Kasumi-1 (cell line): ENCODE data around the gene PRDX5.

ENCODE experiments used
- DNase-seq, 2 experiments: peaks; one replicate each; lab custom pipeline; 2025; lab: John Stamatoyannopoulos, UW

PRDX5 gene

GRCh38 chr11:64347193-64347867, 29.4 kb downstream of the PRDX5 start:
- DNase-seq: no peak

GRCh38 chr11:64348383-64349024, 30.6 kb downstream of the PRDX5 start:
- no peak for DNase-seq

DNA sequence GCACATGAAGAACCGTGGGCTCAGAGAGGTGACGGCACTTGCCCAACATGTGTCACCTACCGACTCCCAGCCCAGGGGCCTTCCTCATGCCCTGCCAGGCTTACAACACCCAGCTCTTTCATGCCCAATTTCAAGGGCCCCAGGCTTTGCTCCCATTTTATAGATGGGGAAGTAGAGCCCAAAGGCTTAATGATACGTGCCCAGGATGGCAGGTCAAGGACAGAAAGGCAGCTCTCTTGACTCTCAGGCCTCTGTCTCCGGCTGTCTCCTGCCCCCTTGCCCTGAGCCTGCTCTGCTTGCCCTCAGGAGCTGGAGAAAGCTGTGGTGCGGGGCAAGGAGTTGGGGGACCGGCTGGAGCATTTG, 31.1 kb downstream of the PRDX5 start:
- DNase-seq: no peak

- no peak for DNase-seq
These were observed 31.5 kb downstream of the PRDX5 start for GRCh38 chr11:64349404-64349803.

DNA sequence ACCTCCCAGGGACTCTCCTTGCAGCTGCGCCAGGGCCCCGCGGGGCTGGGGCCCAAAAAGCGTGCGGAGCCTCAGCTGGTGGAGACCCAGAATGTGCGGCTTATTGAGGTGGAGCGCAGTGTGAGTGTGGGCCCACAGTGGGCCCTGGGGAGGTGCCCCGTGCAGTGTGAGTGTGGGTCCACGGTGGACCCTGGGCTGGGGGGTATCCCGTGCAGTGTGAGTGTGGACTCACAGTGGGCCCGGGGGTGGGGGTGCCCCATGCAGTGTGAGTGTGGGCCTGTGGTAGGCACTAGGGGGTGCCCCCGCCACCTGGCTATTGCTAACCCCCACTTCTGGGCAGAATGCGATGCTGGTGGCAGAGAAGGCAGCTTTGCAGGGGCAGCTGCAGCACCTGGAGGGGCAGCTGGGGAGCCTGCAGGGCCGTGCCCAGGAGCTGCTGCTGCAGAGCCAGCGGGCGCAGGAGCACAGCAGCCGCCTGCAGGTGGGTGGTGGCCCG, 33.3 kb downstream of the PRDX5 start:
- DNase-seq: no peak

DNA sequence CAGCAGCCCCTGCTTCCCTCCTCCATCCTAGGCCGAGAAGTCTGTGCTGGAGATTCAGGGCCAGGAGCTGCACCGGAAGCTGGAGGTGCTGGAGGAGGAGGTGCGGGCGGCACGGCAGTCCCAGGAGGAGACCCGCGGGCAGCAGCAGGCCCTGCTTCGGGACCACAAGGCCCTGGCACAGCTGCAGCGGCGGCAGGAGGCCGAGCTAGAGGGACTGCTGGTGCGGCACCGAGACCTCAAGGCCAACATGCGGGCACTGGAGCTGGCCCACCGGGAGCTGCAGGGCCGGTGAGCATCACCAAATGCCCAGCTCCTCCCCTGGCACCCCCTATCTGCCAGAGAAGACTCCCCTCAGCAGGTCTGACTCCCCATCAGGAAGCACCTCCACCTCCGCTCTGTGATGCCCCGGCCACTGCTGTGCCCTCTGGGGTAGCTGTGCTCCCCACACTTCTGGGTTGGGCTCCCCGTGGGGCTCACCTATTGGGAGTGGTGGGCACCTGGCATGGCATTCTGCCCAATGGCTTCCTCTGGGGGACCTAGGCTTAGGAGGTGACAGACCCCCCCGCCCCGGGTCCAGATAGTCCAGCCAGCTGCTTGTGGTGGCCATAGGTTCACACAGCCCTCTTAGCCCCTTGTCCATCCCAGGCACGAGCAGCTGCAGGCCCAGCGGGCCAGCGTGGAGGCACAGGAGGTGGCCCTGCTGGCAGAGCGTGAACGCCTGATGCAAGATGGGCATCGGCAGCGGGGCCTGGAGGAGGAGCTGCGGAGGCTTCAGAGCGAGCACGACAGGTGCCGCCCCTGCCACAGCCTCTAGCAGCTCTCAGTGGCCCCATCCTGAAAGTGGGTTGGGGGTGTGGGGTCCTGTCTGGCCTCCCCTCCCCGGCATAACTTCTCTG, 34.4 kb downstream of the PRDX5 start:
- DNase-seq: no peak

GRCh38 chr11:64352995-64353714, 35.2 kb downstream of the PRDX5 start:
- DNase-seq: no peak

DNA sequence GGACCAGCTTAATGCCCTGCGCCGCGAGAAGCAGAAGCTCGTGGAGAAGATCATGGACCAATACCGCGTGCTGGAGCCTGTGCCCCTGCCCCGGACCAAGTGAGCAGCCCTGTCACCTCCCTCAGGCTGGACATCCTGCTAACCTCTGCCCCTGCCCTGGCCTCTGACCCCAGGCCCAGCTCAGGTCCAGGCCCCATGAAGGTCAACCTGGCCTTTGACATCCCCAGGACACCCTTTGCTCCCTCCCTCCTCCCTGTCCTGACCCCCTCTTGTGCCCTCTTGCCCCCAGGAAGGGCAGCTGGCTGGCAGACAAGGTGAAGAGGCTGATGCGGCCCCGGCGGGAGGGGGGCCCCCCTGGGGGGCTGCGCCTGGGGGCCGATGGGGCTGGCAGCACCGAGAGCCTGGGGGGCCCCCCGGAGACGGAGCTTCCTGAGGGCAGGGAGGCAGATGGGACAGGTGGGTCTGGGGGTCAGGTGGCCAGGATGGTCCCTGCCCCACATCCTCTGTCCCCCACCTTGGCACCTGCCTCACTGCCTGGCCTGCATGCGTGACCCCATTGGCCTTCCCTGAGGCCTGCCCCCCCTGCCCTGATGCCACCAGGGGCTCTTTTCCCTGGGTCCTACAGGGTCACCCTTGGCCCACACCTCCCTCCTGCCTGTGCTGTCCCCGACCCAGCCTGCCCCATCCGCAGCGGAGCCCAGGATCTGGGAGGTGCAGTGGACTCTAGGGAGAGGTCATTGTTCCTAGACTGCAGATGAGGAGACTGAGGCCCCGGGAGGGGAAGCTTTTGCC, 36.0 kb downstream of the PRDX5 start:
- DNase-seq: no peak

GRCh38 chr11:64355078-64355940, 37.4 kb downstream of the PRDX5 start:
- DNase-seq: peak; percentile 89 to 91

- DNase-seq: peak; percentile 49 to 54
These were observed 38.8 kb downstream of the PRDX5 start for GRCh38 chr11:64356498-64357411.

DNA sequence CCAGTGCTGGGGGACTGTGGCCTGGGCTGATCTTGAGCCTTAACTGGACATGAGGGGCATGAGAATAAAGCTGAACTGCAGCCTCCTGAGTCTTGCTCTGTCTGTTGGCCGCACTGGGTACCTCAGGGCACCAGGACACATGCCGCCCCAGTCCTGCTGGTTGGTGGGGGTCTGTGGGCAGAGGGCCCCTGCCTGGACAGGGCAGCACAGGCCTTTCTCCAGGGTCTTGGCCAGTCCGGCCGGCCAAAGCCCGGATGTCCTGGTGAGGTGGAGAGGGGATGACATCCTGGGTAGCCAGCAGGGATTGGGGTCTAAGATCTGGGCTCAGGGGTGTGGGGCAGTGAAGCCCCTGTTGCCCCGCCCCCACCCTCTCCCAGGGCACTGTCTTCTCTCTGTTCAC, 39.5 kb downstream of the PRDX5 start:
- DNase-seq: no peak

GRCh38 chr11:64357904-64358535, 40.1 kb downstream of the PRDX5 start:
- no peak for DNase-seq

DNA sequence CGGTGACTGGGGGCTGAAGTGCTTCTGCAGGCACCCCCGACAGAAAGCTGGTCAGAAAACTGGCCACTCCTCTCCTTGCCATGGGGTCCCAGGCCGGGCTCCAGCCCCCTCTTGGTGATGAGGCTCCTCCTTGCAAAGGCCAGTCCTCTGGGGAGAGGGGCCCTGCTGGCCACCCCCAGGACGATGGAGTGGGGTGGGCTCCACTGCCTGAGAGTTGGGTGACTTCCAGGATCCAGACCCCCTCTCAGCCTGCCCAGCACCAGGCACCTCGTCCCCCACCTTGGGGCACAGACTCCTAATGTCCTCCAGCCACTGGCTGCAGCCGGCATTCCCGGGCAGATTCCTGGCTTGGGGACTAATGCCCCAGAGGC, 40.6 kb downstream of the PRDX5 start:
- DNase-seq: no peak

DNA sequence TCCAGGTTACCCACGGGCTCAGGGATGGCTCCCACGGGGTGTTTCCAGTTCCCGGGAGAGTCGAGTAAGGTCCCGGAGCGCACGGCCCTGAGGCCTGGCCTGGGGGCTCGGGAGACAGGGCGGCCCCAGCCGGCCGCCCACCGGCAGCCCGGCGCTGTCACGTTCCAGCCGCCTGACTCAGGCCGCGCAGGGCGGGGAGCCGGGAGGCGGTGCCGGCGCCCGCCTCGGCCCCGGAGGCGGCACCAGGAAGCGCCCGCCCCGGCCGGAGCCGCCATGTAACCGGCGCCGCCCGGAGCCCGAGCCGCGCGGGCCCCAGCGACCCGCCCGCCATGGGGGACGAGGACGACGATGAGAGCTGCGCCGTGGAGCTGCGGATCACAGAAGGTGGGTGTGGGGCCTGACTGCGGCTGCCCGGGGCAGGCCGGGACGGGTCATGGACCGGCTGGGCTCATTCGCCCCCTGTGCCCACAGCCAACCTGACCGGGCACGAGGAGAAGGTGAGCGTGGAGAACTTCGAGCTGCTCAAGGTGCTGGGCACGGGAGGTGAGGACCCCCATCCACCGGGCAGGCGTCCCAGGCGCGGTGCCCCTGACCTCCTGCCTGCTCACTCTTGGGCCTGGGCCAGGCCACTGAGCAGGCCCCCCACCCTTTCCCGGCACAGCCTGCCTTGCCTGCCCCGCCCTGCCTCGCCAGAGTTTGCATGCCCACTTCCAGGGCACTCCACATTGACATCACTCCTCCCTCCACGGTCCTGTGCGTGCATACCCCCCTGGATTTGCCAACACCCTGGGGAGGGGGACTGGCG, 41.2 kb downstream of the PRDX5 start, which contains the start of gene RPS6KA4:
Gene RPS6KA4 (plus strand): TSS at position 256 of the 805 bp plus-strand sequence. CDS start 74 bp downstream, at position 330.
- DNase-seq: peak in 1 of 2 experiments; percentile 13

GRCh38 chr11:64359712-64360445, 42.0 kb downstream of the PRDX5 start:
- DNase-seq: peak; percentile 41 to 73

GRCh38 chr11:64360448-64360921, 42.6 kb downstream of the PRDX5 start:
- peak; percentile 78 to 83 for DNase-seq

DNA sequence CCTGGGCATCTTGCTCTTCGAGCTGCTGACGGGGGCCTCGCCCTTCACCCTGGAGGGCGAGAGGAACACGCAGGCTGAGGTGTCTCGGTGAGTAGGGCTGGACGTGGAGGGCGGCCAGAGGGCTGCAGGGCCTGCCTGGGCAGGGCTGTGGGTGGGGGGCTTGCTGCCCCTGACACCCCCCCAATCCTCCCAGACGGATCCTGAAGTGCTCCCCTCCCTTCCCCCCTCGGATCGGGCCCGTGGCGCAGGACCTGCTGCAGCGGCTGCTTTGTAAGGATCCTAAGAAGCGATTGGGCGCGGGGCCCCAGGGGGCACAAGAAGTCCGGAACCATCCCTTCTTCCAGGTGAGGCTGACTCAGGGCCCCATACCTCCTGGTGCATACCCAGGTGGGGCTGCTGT, 43.7 kb downstream of the PRDX5 start:
- no peak for DNase-seq
